HL-60 (cell line): ENCODE measurements around the gene ZGLP1.

Source experiments
- GABPA ChIP-seq: IDR thresholded peaks from 2 replicates; pipeline ENCODE4 v1.6.1; 2012; ENCODE audit warnings: low read depth
- POLR2AphosphoS5 ChIP-seq: IDR thresholded peaks from 2 replicates; pipeline ENCODE4 v1.6.1; 2012; ENCODE audit warnings: low read depth
- SPI1 ChIP-seq: IDR thresholded peaks from 2 replicates; pipeline ENCODE4 v1.6.1; 2012; ENCODE audit warnings: low read depth, mild to moderate bottlenecking, borderline replicate concordance
- TF ChIP-seq, protein P1 (sequence below): IDR thresholded peaks from one replicate; pipeline ENCODE4 v1.5.1; 2011; ENCODE audit warnings: low read length, control low read depth, inconsistent platforms; ENCODE audit not compliant: insufficient read depth
- TF ChIP-seq, protein P2 (sequence below): IDR thresholded peaks from 2 replicates; pipeline ENCODE4 v1.6.1; 2012; ENCODE audit warnings: low read depth; ENCODE audit not compliant: insufficient replicate concordance

DNA sequence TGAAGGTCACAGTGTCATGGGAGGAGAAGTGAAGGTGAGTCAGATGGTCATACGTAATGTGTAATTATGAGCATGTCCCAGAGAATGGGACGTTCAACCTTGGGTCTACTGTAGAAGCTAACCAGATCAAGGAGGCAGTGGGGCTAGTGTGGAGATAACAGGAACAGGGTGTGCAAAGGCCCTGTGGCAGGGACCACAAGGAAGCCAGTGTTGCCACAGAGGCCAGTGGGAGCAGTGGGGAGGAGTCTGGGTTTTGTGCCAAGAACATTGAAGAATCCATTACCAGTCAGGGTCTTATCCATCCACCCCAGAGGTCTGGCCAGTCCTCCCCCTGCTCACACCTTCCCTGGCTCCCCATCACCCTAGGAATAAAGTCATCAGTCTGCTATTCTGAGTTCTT lies 54.3 kb downstream of the ZGLP1 start:
- TF ChIP-seq GABPA (no peak), POLR2AphosphoS5 (no peak), SPI1 (no peak)
- TF ChIP-seq, protein P1, sequence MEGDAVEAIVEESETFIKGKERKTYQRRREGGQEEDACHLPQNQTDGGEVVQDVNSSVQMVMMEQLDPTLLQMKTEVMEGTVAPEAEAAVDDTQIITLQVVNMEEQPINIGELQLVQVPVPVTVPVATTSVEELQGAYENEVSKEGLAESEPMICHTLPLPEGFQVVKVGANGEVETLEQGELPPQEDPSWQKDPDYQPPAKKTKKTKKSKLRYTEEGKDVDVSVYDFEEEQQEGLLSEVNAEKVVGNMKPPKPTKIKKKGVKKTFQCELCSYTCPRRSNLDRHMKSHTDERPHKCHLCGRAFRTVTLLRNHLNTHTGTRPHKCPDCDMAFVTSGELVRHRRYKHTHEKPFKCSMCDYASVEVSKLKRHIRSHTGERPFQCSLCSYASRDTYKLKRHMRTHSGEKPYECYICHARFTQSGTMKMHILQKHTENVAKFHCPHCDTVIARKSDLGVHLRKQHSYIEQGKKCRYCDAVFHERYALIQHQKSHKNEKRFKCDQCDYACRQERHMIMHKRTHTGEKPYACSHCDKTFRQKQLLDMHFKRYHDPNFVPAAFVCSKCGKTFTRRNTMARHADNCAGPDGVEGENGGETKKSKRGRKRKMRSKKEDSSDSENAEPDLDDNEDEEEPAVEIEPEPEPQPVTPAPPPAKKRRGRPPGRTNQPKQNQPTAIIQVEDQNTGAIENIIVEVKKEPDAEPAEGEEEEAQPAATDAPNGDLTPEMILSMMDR: no peak
- TF ChIP-seq, protein P2, sequence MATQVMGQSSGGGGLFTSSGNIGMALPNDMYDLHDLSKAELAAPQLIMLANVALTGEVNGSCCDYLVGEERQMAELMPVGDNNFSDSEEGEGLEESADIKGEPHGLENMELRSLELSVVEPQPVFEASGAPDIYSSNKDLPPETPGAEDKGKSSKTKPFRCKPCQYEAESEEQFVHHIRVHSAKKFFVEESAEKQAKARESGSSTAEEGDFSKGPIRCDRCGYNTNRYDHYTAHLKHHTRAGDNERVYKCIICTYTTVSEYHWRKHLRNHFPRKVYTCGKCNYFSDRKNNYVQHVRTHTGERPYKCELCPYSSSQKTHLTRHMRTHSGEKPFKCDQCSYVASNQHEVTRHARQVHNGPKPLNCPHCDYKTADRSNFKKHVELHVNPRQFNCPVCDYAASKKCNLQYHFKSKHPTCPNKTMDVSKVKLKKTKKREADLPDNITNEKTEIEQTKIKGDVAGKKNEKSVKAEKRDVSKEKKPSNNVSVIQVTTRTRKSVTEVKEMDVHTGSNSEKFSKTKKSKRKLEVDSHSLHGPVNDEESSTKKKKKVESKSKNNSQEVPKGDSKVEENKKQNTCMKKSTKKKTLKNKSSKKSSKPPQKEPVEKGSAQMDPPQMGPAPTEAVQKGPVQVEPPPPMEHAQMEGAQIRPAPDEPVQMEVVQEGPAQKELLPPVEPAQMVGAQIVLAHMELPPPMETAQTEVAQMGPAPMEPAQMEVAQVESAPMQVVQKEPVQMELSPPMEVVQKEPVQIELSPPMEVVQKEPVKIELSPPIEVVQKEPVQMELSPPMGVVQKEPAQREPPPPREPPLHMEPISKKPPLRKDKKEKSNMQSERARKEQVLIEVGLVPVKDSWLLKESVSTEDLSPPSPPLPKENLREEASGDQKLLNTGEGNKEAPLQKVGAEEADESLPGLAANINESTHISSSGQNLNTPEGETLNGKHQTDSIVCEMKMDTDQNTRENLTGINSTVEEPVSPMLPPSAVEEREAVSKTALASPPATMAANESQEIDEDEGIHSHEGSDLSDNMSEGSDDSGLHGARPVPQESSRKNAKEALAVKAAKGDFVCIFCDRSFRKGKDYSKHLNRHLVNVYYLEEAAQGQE: no peak
